ENCODE results near the gene HS2ST1.

DNA sequence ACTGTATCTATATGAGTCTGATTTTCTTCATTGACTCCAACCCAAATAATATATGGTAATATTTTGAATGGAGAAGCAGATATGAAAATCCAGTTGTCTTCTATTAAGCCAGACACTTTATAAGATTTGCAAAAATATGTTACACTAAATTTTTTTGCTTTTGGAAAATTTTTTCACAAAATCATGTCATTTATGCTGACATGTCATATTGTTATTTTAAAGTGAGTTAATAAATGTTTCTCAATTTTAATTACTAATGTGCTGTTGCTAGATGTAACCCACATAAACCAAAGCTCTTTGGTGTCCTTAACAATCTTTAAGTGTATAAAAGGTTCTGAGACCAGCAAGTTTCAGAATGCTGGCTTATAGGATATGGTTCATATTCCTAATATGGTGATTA lies 142.5 kb downstream of the HS2ST1 start:
- TF ChIP-seq EZH2phosphoT487 (IDR thresholded peaks at IDR 0.05; ENCODE audit: insufficient read depth, low read depth) (no peak), EZH2 (IDR thresholded peaks at IDR 0.05; ENCODE audit: insufficient read depth, poor library complexity, severe bottlenecking) (no peak)

All from GM23248 (cell line).